SK-N-SH treated with all-trans-retinoic acid at 6 μM for 48 hours (cell line): Measurements from ENCODE around the gene STX10.

Source experiments
- ESRRG ChIP-seq: fragments of 250-450 bp; sonication (Bioruptor Pico); IDR thresholded peaks from 2 replicates; pipeline ENCODE4 v1.6.1; 2021; ENCODE audit warnings: mild to moderate bottlenecking
- GLIS3 ChIP-seq: fragments of 250-450 bp; sonication (Bioruptor Pico); IDR thresholded peaks from 2 replicates; pipeline ENCODE4 v1.5.0; 2020; ENCODE audit warnings: mild to moderate bottlenecking, moderate library complexity
- OSR1 ChIP-seq: fragments of 250-450 bp; sonication (Bioruptor Pico); IDR thresholded peaks from 2 replicates; pipeline ENCODE4 v1.8.0; 2022; ENCODE audit warnings: moderate library complexity, mild to moderate bottlenecking, inconsistent platforms
- PPARA ChIP-seq: fragments of 250-450 bp; sonication (Bioruptor Pico); IDR thresholded peaks from 2 replicates; pipeline ENCODE4 v1.5.0; 2020; ENCODE audit warnings: mild to moderate bottlenecking, borderline replicate concordance
- RARB ChIP-seq: fragments of 250-450 bp; sonication (Bioruptor Pico); IDR thresholded peaks from 2 replicates; pipeline ENCODE4 v1.8.0; 2021; ENCODE audit warnings: mild to moderate bottlenecking, moderate library complexity
- ZFP3 ChIP-seq: fragments of 250-450 bp; sonication (Bioruptor Pico); IDR thresholded peaks from 2 replicates; pipeline ENCODE4 v1.5.0; 2020; ENCODE audit warnings: mild to moderate bottlenecking, moderate library complexity
- ZFP30 ChIP-seq: fragments of 450-650 bp; formaldehyde crosslinking; IDR thresholded peaks from 2 replicates; pipeline ENCODE4 v1.5.0; 2022; ENCODE audit warnings: mild to moderate bottlenecking, moderate library complexity
- ZNF565 ChIP-seq: fragments of 450-650 bp; formaldehyde crosslinking; conservative IDR thresholded peaks from 2 replicates; pipeline ENCODE4 v1.5.0; 2020; ENCODE audit warnings: low read depth, mild to moderate bottlenecking, moderate library complexity
- ZNF70 ChIP-seq: fragments of 450-650 bp; formaldehyde crosslinking; IDR thresholded peaks from 2 replicates; pipeline ENCODE4 v1.5.0; 2020; ENCODE audit warnings: mild to moderate bottlenecking, moderate library complexity
- TF ChIP-seq, protein P1 (sequence below): fragments of 250-450 bp; sonication (Bioruptor Pico); IDR thresholded peaks from 2 replicates; pipeline ENCODE4 v1.8.0; 2020; ENCODE audit warnings: mild to moderate bottlenecking, moderate library complexity, borderline replicate concordance

DNA sequence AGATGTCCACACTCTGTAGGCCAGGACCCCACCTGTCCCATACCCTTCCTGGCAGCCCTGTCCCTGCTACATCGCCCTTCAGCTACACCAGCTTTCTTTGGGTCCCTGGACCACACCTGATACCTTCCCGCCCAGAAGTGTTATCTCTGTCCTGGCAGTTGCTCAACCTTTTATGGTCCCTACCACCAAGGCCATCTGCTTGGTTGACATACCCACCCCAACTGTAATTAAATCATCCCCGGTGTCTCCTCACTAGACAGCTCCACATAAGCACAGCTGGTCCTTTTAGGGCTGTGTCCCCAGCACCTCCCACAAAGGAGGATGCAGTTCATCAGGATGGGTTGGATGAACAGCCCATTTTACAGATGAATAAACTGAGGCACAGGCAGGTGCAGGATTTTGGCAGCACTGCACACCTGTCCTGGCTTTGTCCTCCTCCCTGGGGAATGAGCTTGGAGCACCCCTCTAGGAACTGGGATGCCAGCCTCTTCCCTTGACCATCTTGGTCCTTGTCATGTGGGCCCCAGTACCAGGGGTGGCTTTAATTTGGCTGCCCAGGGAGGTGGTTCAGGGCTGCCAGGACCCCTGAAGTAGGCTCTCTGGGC lies 19.2 kb downstream of the STX10 start:
- TF ChIP-seq ZFP30 (no peak), ZNF565 (CRISPR knock-in tag) (no peak), GLIS3 (CRISPR knock-in tag) (no peak), PPARA (CRISPR knock-in tag) (no peak), ESRRG (CRISPR knock-in tag) (no peak), ZFP3 (CRISPR knock-in tag) (no peak), OSR1 (CRISPR knock-in tag) (no peak), RARB (CRISPR knock-in tag) (no peak), ZNF70 (no peak)
- TF ChIP-seq, protein P1, sequence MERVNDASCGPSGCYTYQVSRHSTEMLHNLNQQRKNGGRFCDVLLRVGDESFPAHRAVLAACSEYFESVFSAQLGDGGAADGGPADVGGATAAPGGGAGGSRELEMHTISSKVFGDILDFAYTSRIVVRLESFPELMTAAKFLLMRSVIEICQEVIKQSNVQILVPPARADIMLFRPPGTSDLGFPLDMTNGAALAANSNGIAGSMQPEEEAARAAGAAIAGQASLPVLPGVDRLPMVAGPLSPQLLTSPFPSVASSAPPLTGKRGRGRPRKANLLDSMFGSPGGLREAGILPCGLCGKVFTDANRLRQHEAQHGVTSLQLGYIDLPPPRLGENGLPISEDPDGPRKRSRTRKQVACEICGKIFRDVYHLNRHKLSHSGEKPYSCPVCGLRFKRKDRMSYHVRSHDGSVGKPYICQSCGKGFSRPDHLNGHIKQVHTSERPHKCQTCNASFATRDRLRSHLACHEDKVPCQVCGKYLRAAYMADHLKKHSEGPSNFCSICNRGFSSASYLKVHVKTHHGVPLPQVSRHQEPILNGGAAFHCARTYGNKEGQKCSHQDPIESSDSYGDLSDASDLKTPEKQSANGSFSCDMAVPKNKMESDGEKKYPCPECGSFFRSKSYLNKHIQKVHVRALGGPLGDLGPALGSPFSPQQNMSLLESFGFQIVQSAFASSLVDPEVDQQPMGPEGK (CRISPR knock-in tag), result no peak
